ENCODE results near the gene RBM26.

RBM26 gene

GRCh38 chr13:79270859-79271258, 135.2 kb downstream of the RBM26 start:
- DNase-seq: no peak

Data from activated CD4-positive, CD25-positive, alpha-beta regulatory T cell (primary cell).